ENCODE data around the gene TEX2.

DNA sequence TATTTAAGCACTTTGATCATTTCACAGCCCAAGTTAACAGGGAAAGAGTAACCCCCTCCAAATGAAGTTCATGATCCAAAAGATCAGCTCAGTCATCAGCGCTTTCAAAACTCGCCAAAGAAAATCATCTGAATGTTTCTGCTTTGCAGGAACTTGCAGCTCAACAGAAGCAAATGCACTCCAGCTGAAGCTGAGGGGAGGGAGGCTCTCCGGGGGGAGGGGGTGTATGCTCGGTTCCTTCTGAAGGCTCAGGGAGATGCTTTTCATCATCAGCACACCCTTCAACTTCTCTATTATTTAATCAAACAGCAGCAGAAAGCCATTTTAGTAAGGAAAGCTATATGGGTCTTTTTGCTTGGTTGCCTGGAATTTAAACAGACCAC is 108.8 kb downstream of the TEX2 start:
- no peak for TF ChIP-seq MTF2 (CRISPR knock-in tag; IDR thresholded peaks at IDR 0.05; ENCODE audit: borderline replicate concordance)
- no peak for TF ChIP-seq KDM2A (CRISPR knock-in tag; IDR thresholded peaks at IDR 0.05; ENCODE audit: borderline replicate concordance, low read depth)
- no peak for TF ChIP-seq ZNF775 (CRISPR knock-in tag; IDR thresholded peaks at IDR 0.05; ENCODE audit: borderline replicate concordance)
- TF ChIP-seq ZFP37 (CRISPR knock-in tag; IDR thresholded peaks at IDR 0.05; ENCODE audit: borderline replicate concordance) = no peak

Measured in HepG2 (cell line).